KMS-11 (cell line): ENCODE results near the gene PIP5K1C.

Source experiments
- H2AFZ ChIP-seq: fragments of 200-600 bp; sonication (generic); 2 replicates; pipeline ENCODE4 v1.6.1; 2016; ENCODE audit warnings: antibody characterized with exemption, mixed run types, low read depth
- H3K27ac ChIP-seq: fragments of 200-600 bp; sonication (generic); 2 replicates; pipeline ENCODE4 v1.6.1; 2016; ENCODE audit warnings: mild to moderate bottlenecking, mixed run types
- H3K27me3 ChIP-seq: fragments of 200-600 bp; sonication (generic); 2 replicates; pipeline ENCODE4 v1.6.1; 2017; ENCODE audit warnings: mild to moderate bottlenecking, low read depth, mixed run types, moderate library complexity; ENCODE audit not compliant: insufficient read depth
- H3K36me3 ChIP-seq: fragments of 200-600 bp; sonication (generic); 2 replicates; pipeline ENCODE4 v1.6.1; 2017; ENCODE audit warnings: mild to moderate bottlenecking, mixed run types; ENCODE audit not compliant: insufficient read depth
- H3K4me1 ChIP-seq: fragments of 200-600 bp; sonication (generic); 2 replicates; pipeline ENCODE4 v1.6.1; 2016; ENCODE audit warnings: mild to moderate bottlenecking, low read depth, mixed run types; ENCODE audit not compliant: poor library complexity, severe bottlenecking
- H3K4me2 ChIP-seq: fragments of 200-600 bp; sonication (generic); 2 replicates; pipeline ENCODE4 v1.7.0; 2016; ENCODE audit warnings: mild to moderate bottlenecking, mixed run types
- H3K4me3 ChIP-seq: fragments of 200-600 bp; sonication (generic); IDR thresholded peaks from 2 replicates; pipeline ENCODE4 v1.6.1; 2017; ENCODE audit warnings: low read depth, low read length, mixed read lengths; ENCODE audit not compliant: insufficient read depth
- H3K79me2 ChIP-seq: fragments of 200-600 bp; sonication (generic); 2 replicates; pipeline ENCODE4 v1.6.1; 2016; ENCODE audit warnings: low read depth, mixed run types; ENCODE audit not compliant: insufficient read depth
- H3K9ac ChIP-seq: fragments of 200-600 bp; sonication (generic); 2 replicates; pipeline ENCODE4 v1.6.1; 2016; ENCODE audit warnings: mild to moderate bottlenecking, mixed run types
- H4K20me1 ChIP-seq: fragments of 200-600 bp; sonication (generic); 2 replicates; pipeline ENCODE4 v1.6.1; 2016; ENCODE audit warnings: mild to moderate bottlenecking, mixed run types; ENCODE audit not compliant: insufficient read depth
- TF ChIP-seq, protein P1 (sequence below): fragments of 200-600 bp; sonication (generic); conservative IDR thresholded peaks from 2 replicates; pipeline ENCODE4 v1.6.1; 2017; ENCODE audit warnings: low read depth, mild to moderate bottlenecking, antibody characterized with exemption, low read length, moderate library complexity, mixed read lengths

The PIP5K1C gene

GRCh38 chr19:3684817-3685410 lies 15.4 kb downstream of the PIP5K1C start:
- Histone ChIP-seq H3K9ac (no peak overlapping the region), H3K36me3 (no peaks in the 10 kb centered on the region), H4K20me1 (no peaks in the 10 kb centered on the region), H3K27me3 (no peaks in the 10 kb centered on the region), H3K79me2 (peaks cover 8% of the 10 kb centered on the region; the same call in 1 of the 2 replicates), H3K4me2 (no peak overlapping the region), H3K27ac (no peak overlapping the region), H3K4me1 (peaks cover 40% of the 10 kb centered on the region), H3K4me3 (no peak overlapping the region), H2AFZ (no peak overlapping the region)
- TF ChIP-seq, protein P1, sequence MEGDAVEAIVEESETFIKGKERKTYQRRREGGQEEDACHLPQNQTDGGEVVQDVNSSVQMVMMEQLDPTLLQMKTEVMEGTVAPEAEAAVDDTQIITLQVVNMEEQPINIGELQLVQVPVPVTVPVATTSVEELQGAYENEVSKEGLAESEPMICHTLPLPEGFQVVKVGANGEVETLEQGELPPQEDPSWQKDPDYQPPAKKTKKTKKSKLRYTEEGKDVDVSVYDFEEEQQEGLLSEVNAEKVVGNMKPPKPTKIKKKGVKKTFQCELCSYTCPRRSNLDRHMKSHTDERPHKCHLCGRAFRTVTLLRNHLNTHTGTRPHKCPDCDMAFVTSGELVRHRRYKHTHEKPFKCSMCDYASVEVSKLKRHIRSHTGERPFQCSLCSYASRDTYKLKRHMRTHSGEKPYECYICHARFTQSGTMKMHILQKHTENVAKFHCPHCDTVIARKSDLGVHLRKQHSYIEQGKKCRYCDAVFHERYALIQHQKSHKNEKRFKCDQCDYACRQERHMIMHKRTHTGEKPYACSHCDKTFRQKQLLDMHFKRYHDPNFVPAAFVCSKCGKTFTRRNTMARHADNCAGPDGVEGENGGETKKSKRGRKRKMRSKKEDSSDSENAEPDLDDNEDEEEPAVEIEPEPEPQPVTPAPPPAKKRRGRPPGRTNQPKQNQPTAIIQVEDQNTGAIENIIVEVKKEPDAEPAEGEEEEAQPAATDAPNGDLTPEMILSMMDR: 0 out of 2 replicates have a peak, but pooled peaks have one; percentile 27

DNA sequence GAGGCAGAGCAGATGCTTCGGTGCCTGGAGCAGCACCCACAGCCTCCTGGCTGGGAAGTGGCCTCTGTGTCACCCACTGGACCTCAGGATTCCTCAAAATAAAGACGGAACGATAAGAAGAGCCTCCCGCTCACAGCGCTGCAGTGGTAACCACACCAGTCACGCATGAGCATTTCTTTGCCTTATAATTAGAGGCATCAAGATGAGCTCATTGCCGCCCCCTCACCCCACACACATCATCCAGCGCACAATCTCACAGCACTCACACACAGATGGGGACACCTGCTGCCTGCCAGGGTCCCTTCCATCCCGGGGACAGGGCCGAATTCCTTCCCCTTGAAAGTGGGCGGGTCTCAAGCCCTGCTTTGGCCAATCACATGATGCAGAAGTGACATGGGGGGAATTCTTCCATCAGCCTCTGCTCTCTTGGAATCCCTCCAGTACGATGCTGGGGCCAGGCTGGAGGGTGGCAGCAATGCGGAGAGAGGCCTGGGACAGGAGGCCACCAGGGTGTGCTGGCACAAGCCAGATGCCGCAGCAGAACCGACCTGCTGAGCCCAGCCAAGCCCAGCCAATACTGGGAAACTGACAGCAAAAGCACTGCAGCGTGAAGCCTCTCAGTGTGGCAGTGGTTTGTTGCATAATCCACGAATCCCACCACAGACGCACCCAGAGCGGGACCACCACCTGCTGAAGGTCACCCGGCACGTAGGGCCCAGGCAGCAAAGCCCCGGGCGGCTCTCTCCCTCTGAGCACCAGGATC lies 16.0 kb downstream of the PIP5K1C start:
- H3K4me2 ChIP-seq: no peak overlapping the region
- H3K4me1 ChIP-seq: peaks cover 33% of the 10 kb centered on the region
- no peak overlapping the region for H3K9ac ChIP-seq
- TF ChIP-seq, protein P1: no peak
- H3K27me3 ChIP-seq: no peaks in the 10 kb centered on the region
- peaks cover 4% of the 10 kb centered on the region; the same call in 1 of the 2 replicates for H3K79me2 ChIP-seq
- H3K36me3 ChIP-seq: no peaks in the 10 kb centered on the region
- H2AFZ ChIP-seq: no peak overlapping the region
- no peak overlapping the region for H3K4me3 ChIP-seq
- no peaks in the 10 kb centered on the region for H4K20me1 ChIP-seq
- no peak overlapping the region for H3K27ac ChIP-seq

DNA sequence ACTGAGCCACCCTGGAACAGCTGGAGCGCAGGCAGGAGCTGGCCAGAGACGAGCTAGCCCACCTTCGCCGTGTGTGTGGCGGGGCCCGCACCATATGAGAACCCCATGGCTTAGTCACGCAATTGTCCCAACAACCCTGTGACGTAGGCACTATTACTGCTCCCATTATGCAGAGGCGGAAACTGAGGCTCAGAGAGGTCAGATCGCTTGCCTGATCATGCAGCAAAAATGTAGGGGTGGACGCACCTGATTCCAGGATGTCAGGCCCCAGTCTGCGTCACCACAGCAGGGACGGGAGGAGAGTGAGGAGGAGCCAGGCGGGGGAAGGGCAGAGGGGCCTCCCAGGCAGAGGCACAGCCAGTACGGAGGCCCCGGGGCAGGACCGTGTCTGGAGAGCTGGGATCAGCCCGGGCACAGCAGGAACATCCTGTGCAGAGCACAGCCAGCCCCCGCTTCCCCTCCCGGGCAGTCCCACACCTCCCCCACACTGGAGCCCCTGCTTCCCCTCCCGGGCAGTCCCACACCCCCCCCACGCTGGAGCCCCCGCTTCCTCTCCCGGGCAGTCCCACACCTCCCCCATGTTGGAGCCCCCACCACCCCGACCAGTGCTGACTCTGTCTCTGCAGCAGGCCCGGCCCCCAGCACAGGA lies 16.7 kb downstream of the PIP5K1C start:
- peaks cover 26% of the 10 kb centered on the region for H3K4me1 ChIP-seq
- H3K4me3 ChIP-seq: no peak overlapping the region
- H3K4me2 ChIP-seq: no peak overlapping the region
- H3K27ac ChIP-seq: no peak overlapping the region
- TF ChIP-seq, protein P1: no peak
- H4K20me1 ChIP-seq: no peaks in the 10 kb centered on the region
- H3K36me3 ChIP-seq: no peaks in the 10 kb centered on the region
- no peak overlapping the region for H2AFZ ChIP-seq
- peaks cover 4% of the 10 kb centered on the region; the same call in 1 of the 2 replicates for H3K79me2 ChIP-seq
- no peak overlapping the region for H3K9ac ChIP-seq
- no peaks in the 10 kb centered on the region for H3K27me3 ChIP-seq

GRCh38 chr19:3682741-3683404 lies 17.4 kb downstream of the PIP5K1C start:
- peaks cover 4% of the 10 kb centered on the region; the same call in 1 of the 2 replicates for H3K79me2 ChIP-seq
- H3K36me3 ChIP-seq: no peaks in the 10 kb centered on the region
- H3K4me3 ChIP-seq: no peak overlapping the region
- TF ChIP-seq, protein P1: no peak
- H4K20me1 ChIP-seq: no peaks in the 10 kb centered on the region
- H3K4me2 ChIP-seq: no peak overlapping the region
- peaks cover 23% of the 10 kb centered on the region for H3K4me1 ChIP-seq
- no peak overlapping the region for H2AFZ ChIP-seq
- H3K27me3 ChIP-seq: no peaks in the 10 kb centered on the region
- H3K9ac ChIP-seq: no peak overlapping the region
- no peak overlapping the region for H3K27ac ChIP-seq
